Naive thymus-derived CD8-positive, alpha-beta T cell (primary cell): Measurements from ENCODE around the gene FAT4. TPM values are rescaled to one million over a fixed set of nuclear protein-coding genes. Genes with fewer than 3 reads are reported as not detected.

Experiments used
- ATAC-seq, 2 donors: fragments of 150-1000 bp; cut with Tn5 transposase in 1 of 2; sonication (Bioruptor Pico), chemical (Tn5 transposase) in 1 of 2; 1 replicate in 1 of 2; 2 replicates in 1 of 2; pipeline ENCODE4 v1.10.0; 2021; ENCODE audit warnings: mild to moderate bottlenecking in 2 of 2, moderate library complexity in 2 of 2
- POLR2A ChIA-PET: fragments of 350-600 bp; sonication (Branson Sonifier 250); formaldehyde crosslinking; loops from one replicate; lab custom pipeline; 2021; ENCODE audit warnings: antibody characterized with exemption; lab: Charles Lee
- DNase-seq, 10 donors: peaks; one replicate each; pipeline versions ENCODE4 v3.0.0 to v3.0.0-alpha.2; 2020 to 2022
- H3K27ac Mint-ChIP-seq, 10 donors: one replicate each; pipeline ENCODE4 v1.8.0; 2020 to 2022; ENCODE audit warnings: mild to moderate bottlenecking in 10 of 10, mixed read lengths in 10 of 10, moderate library complexity in 4 of 10, inconsistent platforms in 1 of 10
- H3K27me3 Mint-ChIP-seq, 5 donors: one replicate each; pipeline ENCODE4 v1.8.0; 2021 to 2022; ENCODE audit warnings: mixed read lengths in 5 of 5
- H3K36me3 Mint-ChIP-seq, 3 donors: one replicate each; pipeline ENCODE4 v1.8.0; 2020 to 2022; ENCODE audit warnings: mixed read lengths in 3 of 3, mild to moderate bottlenecking in 2 of 3, inconsistent platforms in 1 of 3
- H3K4me1 Mint-ChIP-seq, 4 donors: one replicate each; pipeline ENCODE4 v1.8.0; 2021 to 2022; ENCODE audit warnings: mixed read lengths in 4 of 4
- H3K4me3 Mint-ChIP-seq, 10 donors: one replicate each; pipeline ENCODE4 v1.8.0; 2020 to 2022; ENCODE audit warnings: mild to moderate bottlenecking in 10 of 10, mixed read lengths in 10 of 10, moderate library complexity in 6 of 10, inconsistent platforms in 1 of 10
- H3K9me3 Mint-ChIP-seq, 9 donors: one replicate each; pipeline ENCODE4 v1.8.0; 2020 to 2022; ENCODE audit warnings: mixed read lengths in 9 of 9, mild to moderate bottlenecking in 3 of 9, inconsistent platforms in 1 of 9, moderate library complexity in 1 of 9
- polyA plus RNA-seq, 3 donors: library from polyadenylated mRNA; unstranded; fragments of 300-500 nt; fragmentation: Illumina TruSeq; gene quantifications; one replicate each; pipeline ENCODE4 v1.2.3, GENCODE V29; 2021
- total RNA-seq, 8 experiments: library from RNA in 2 of 8; stranded (reverse) in 2 of 8; gene quantifications; one replicate each; pipeline ENCODE4 v1.2.3 and lab custom pipeline; 2021 to 2026

Gene FAT4
- total and polyA plus RNA-seq, 5 experiments from 2014 or later = 0.03 TPM; not detected in 4

DNA sequence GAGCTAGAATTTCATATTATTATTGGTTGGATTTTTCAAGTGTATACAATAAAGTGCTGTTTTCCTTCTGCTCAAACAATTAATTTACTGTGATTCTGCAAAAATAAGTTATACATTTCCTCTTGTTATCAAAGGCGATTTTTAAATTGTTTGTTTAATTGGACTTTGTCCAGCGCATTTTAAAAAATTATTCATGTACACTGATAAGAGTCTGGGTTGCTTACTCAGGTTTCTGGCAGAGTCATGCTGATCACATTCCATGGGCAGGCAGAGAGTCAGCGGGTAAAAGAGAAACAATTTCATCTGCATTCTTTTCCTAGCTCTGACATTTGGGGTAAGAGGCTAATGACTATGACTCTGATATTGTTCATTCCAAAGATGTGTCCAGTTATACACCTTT is 8.9 kb downstream of the FAT4 start:
- DNase-seq (no peak), ATAC-seq (no peak)
- Mint-ChIP-seq H3K4me1 (no peaks in the 10 kb centered on the region), H3K27me3 (peaks cover 8 to 13% (median 12%) of the 10 kb centered on the region in 5 donors), H3K27ac (no peak overlapping the region), H3K36me3 (no peaks in the 10 kb centered on the region), H3K4me3 (no peak overlapping the region), H3K9me3 (peaks cover 0 to 2% (median 0%) of the 10 kb centered on the region in 9 donors)
- POLR2A ChIA-PET = no interaction called here

- Mint-ChIP-seq H3K9me3 (no peaks in the 10 kb centered on the region), H3K27ac (no peak overlapping the region), H3K36me3 (no peaks in the 10 kb centered on the region), H3K4me1 (no peaks in the 10 kb centered on the region), H3K4me3 (no peak overlapping the region), H3K27me3 (no peaks in the 10 kb centered on the region)
- DNase-seq = no peak
- POLR2A ChIA-PET = no interaction called here
- ATAC-seq = no peak
Measured at GRCh38 chr4:125325733-125326132, 11.0 kb downstream of the FAT4 start.

GRCh38 chr4:125331116-125331515 is 16.4 kb downstream of the FAT4 start:
- Mint-ChIP-seq H3K27ac (no peak overlapping the region), H3K9me3 (peaks cover 0 to 2% (median 0%) of the 10 kb centered on the region in 9 donors), H3K27me3 (peaks cover 0 to 3% (median 0%) of the 10 kb centered on the region in 5 donors), H3K36me3 (no peaks in the 10 kb centered on the region), H3K4me3 (no peak overlapping the region), H3K4me1 (no peaks in the 10 kb centered on the region)
- POLR2A ChIA-PET = no interaction called here
- DNase-seq = no peak
- ATAC-seq = no peak

DNA sequence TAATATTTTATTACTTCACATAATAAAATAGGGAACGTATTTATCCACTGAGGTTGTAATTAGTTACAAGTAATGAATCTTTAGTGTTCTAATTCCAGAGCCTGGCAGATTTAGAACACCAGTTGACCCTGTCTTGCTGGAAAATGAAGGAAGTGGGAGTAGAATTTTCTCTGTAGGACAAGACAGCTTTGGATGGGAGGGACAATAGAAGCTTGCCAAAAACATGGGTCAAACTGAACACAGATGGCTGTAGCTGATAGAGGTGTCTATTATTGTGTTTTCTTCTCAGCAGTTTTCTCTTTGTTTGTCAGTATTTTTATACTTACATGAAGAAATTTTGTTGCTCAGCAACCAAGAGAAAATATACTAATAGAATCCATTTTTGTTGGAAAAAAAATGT is 20.2 kb downstream of the FAT4 start:
- Mint-ChIP-seq H3K27ac (no peak overlapping the region), H3K4me3 (no peak overlapping the region), H3K9me3 (peaks cover 0 to 2% (median 0%) of the 10 kb centered on the region in 9 donors), H3K4me1 (no peaks in the 10 kb centered on the region), H3K36me3 (no peaks in the 10 kb centered on the region), H3K27me3 (peaks cover 0 to 3% (median 0%) of the 10 kb centered on the region in 5 donors)
- no peak for DNase-seq
- POLR2A ChIA-PET = no interaction called here
- no peak for ATAC-seq

GRCh38 chr4:125338814-125339213 is 24.1 kb downstream of the FAT4 start:
- no peaks in the 10 kb centered on the region for H3K36me3 Mint-ChIP-seq
- no peak for ATAC-seq
- peaks cover 0 to 3% (median 0%) of the 10 kb centered on the region in 5 donors for H3K27me3 Mint-ChIP-seq
- no peaks in the 10 kb centered on the region for H3K4me1 Mint-ChIP-seq
- no peak for DNase-seq
- no peak overlapping the region for H3K27ac Mint-ChIP-seq
- H3K9me3 Mint-ChIP-seq = peaks cover 0 to 2% (median 0%) of the 10 kb centered on the region in 9 donors
- no peak overlapping the region for H3K4me3 Mint-ChIP-seq
- POLR2A ChIA-PET = no interaction called here

GRCh38 chr4:125344198-125344597 is 29.4 kb downstream of the FAT4 start:
- Mint-ChIP-seq H3K27me3 (no peaks in the 10 kb centered on the region), H3K4me3 (no peak overlapping the region), H3K27ac (no peak overlapping the region), H3K36me3 (no peaks in the 10 kb centered on the region), H3K9me3 (peaks cover 0 to 2% (median 0%) of the 10 kb centered on the region in 9 donors), H3K4me1 (no peaks in the 10 kb centered on the region)
- DNase-seq (no peak), ATAC-seq (no peak)
- POLR2A ChIA-PET = no interaction called here

GRCh38 chr4:125346616-125347015 is 31.9 kb downstream of the FAT4 start:
- no peaks in the 10 kb centered on the region for H3K4me1 Mint-ChIP-seq
- no peak overlapping the region for H3K27ac Mint-ChIP-seq
- no peak overlapping the region for H3K4me3 Mint-ChIP-seq
- no peaks in the 10 kb centered on the region for H3K27me3 Mint-ChIP-seq
- POLR2A ChIA-PET = no interaction called here
- DNase-seq (no peak), ATAC-seq (no peak)
- no peaks in the 10 kb centered on the region for H3K36me3 Mint-ChIP-seq
- H3K9me3 Mint-ChIP-seq = peaks cover 0 to 2% (median 0%) of the 10 kb centered on the region in 9 donors

- POLR2A ChIA-PET = no interaction called here
- H3K9me3 Mint-ChIP-seq = peaks cover 0 to 9% (median 0%) of the 10 kb centered on the region in 9 donors
- no peak overlapping the region for H3K27ac Mint-ChIP-seq
- H3K4me1 Mint-ChIP-seq = no peaks in the 10 kb centered on the region
- no peak for ATAC-seq
- no peak overlapping the region for H3K4me3 Mint-ChIP-seq
- H3K27me3 Mint-ChIP-seq = no peaks in the 10 kb centered on the region
- no peak for DNase-seq
- H3K36me3 Mint-ChIP-seq = no peaks in the 10 kb centered on the region
Measured at GRCh38 chr4:125350470-125351135, 35.8 kb downstream of the FAT4 start.

DNA sequence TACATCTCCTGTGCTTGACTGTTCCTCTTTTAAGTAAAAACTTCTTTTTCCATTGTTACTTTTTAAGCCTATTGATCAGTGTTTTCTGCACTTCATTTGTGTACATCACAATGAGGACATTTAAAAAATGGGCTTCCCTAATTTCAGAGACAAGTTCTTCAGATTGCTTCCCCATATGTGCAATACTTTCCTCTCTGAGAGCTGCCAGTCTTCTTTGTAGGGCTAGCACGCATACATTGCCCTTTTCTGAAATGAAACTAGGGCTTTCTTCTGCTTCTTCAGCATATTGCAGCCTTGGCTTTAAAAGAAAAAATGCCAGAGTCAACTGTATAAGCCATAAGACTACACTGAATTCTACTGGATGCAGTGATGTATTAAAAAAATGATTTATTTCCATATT is 37.8 kb downstream of the FAT4 start:
- DNase-seq (no peak), ATAC-seq (no peak)
- Mint-ChIP-seq H3K27ac (no peak overlapping the region), H3K4me1 (no peaks in the 10 kb centered on the region), H3K9me3 (peaks cover 0 to 9% (median 0%) of the 10 kb centered on the region in 9 donors), H3K4me3 (no peak overlapping the region), H3K27me3 (no peaks in the 10 kb centered on the region), H3K36me3 (no peaks in the 10 kb centered on the region)
- POLR2A ChIA-PET = no interaction called here

GRCh38 chr4:125353131-125353530 is 38.4 kb downstream of the FAT4 start:
- no peak for DNase-seq
- Mint-ChIP-seq H3K27me3 (no peaks in the 10 kb centered on the region), H3K4me3 (no peak overlapping the region), H3K9me3 (peaks cover 0 to 9% (median 0%) of the 10 kb centered on the region in 9 donors), H3K4me1 (no peaks in the 10 kb centered on the region), H3K36me3 (no peaks in the 10 kb centered on the region), H3K27ac (no peak overlapping the region)
- POLR2A ChIA-PET = no interaction called here
- ATAC-seq = no peak

DNA sequence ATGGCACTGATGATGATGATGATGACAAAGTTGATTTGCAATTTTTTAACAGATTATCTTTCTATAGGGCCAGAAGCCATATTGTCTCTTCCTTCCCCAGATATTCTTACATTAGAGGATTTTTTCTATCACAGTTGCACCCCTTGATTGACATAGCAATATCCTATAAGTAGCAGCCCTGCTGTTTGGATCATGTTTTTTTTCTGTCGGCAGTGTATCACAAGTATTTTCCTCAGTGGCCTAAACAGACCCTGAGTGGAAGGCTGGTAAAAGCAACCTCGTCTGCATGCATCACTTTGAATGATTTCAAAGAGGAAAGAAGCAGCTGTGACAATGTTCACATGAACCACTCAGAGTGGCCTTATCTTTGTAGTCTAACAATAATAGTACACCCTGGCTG is 41.0 kb downstream of the FAT4 start:
- Mint-ChIP-seq H3K4me1 (no peaks in the 10 kb centered on the region), H3K27ac (no peak overlapping the region), H3K27me3 (no peaks in the 10 kb centered on the region), H3K9me3 (peaks cover 0 to 9% (median 0%) of the 10 kb centered on the region in 9 donors), H3K36me3 (no peaks in the 10 kb centered on the region), H3K4me3 (no peak overlapping the region)
- DNase-seq (no peak), ATAC-seq (no peak)
- POLR2A ChIA-PET = no interaction called here

DNA sequence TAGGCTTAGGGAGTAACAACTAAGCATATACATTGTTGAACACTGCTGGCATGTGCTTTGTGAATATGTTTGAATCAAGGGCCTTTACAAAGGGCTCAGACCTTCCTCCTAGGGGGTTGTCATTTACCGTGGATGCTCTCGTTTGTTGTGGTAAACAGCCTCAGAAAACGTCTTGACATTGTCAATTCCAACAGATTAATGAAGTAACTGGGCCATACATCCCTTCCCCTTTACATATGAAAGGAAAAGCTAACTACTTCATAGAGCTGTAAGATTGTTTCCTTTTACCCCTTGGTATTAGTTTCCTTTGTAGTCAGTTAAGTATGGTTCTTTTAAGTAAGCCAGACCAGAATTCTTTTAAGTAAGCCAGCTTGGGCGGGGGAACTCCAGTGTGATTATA is 42.9 kb downstream of the FAT4 start:
- H3K9me3 Mint-ChIP-seq = peaks cover 0 to 12% (median 0%) of the 10 kb centered on the region in 9 donors
- no peaks in the 10 kb centered on the region for H3K36me3 Mint-ChIP-seq
- H3K27me3 Mint-ChIP-seq = no peaks in the 10 kb centered on the region
- no peak overlapping the region for H3K4me3 Mint-ChIP-seq
- ATAC-seq (no peak), DNase-seq (no peak)
- no peak overlapping the region for H3K27ac Mint-ChIP-seq
- POLR2A ChIA-PET = no interaction called here
- no peaks in the 10 kb centered on the region for H3K4me1 Mint-ChIP-seq

DNA sequence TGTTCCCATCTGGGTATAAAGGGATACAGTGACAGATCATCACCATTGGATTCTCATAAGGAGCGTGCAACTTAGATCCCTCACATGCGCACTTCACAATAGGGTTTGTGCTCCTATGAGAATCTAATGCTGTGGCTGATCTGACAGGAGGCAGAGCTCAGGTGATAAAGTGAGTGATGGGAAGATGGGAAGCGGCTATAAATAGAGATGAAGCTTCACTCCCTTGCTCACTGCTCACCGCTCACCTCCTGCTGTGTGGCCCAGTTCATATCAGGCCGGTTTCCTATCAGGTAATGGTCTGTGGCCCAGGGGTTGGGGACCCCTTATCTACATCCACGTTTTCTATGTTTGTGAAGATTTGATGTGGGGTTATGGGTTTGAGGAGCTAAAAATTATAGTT is 43.7 kb downstream of the FAT4 start:
- ATAC-seq = no peak
- no peaks in the 10 kb centered on the region for H3K36me3 Mint-ChIP-seq
- H3K27ac Mint-ChIP-seq = no peak overlapping the region
- H3K27me3 Mint-ChIP-seq = no peaks in the 10 kb centered on the region
- DNase-seq = no peak
- no peaks in the 10 kb centered on the region for H3K4me1 Mint-ChIP-seq
- H3K9me3 Mint-ChIP-seq = peaks cover 0 to 12% (median 0%) of the 10 kb centered on the region in 9 donors
- H3K4me3 Mint-ChIP-seq = no peak overlapping the region
- POLR2A ChIA-PET = no interaction called here

GRCh38 chr4:125359363-125359762 is 44.6 kb downstream of the FAT4 start:
- Mint-ChIP-seq H3K27me3 (no peaks in the 10 kb centered on the region), H3K9me3 (peaks cover 0 to 12% (median 4%) of the 10 kb centered on the region in 9 donors), H3K4me1 (no peaks in the 10 kb centered on the region), H3K27ac (no peak overlapping the region), H3K36me3 (no peaks in the 10 kb centered on the region), H3K4me3 (no peak overlapping the region)
- DNase-seq (no peak), ATAC-seq (no peak)
- POLR2A ChIA-PET = no interaction called here
